SH-SY5Y (cell line): ENCODE measurements around the gene ODF2.

Experiments used
- GATA2 ChIP-seq: IDR thresholded peaks from 2 replicates; pipeline ENCODE4 v1.6.1; 2011; ENCODE audit warnings: mild to moderate bottlenecking, low read depth, low read length
- GATA3 ChIP-seq: IDR thresholded peaks from 2 replicates; pipeline ENCODE4 v1.6.1; 2011; ENCODE audit warnings: low read depth, mild to moderate bottlenecking, low read length, moderate library complexity

DNA sequence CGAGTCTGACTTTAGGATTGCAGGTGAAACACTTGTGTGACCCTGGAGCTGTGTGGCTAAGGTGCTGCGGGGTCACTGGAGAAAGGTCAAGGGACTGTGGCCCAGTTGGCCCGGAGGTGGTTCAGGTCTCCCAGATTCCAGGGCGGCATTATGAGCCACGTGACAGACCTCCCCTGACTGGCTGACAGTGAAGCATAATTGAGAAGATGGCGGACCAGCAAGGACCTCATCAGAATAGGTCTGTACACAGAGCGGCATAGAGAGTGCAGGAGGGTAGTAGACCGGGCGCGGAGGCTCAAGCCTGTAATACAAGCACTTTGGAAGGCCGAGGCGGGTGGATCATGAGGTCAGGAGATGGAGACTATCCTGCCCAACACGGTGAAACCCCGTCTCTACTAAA is 815 bp upstream of the ODF2 start:
- TF ChIP-seq GATA2 (no peak), GATA3 (no peak)
